ENCODE measurements around the gene NCF4.

Gene NCF4

DNA sequence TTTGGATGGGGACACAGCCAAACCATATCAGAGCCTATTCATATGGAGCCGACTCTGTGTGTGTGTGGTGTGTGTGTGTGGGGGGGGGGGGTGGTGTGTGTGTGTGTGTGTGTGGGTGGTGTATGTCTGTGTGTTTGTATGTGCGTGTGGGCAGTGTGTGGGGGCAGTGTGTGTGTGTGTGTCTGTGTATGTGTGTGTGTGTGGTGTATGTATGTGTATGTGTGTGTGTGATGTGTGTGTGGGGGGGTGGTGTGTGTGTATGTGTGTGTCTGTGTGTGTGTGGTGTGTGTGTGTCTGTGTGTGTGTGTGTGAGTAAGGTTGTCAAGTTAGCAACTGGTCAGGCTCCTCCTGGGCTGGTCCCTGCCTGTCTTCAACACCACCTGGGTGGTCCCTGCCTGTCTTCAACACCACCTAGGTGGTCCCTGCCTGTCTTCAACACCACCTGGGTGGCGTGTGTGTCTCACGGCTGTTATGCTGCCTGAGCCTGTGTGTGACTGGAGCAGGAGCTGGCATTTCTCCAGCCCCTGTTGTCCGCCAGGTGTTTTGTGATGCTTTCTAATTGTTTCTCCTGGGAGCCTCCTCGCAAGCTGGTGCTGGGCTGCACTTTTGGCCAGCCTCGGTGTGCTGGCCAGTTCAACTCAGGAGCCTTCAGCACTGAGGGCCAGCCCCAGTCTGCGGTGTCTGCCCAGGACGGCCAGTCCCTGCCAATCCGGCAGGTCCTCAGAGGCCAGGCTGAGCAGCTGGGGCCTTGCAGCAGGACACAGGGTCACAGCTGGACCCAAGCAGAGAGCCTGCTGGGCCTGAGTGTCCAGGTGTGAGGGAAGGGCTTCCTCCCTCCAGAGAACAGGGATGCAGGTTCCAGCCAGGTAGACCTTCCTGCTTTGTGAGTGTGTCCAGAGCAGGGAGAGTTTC is 22.4 kb upstream of the NCF4 start:
- no peak for DNase-seq

- no peak for DNase-seq
These were observed 21.3 kb upstream of the NCF4 start for GRCh38 chr22:36839356-36840073.

GRCh38 chr22:36840106-36840505 is 20.7 kb upstream of the NCF4 start:
- no peak for DNase-seq

GRCh38 chr22:36846271-36846670 is 14.5 kb upstream of the NCF4 start:
- DNase-seq: no peak

DNA sequence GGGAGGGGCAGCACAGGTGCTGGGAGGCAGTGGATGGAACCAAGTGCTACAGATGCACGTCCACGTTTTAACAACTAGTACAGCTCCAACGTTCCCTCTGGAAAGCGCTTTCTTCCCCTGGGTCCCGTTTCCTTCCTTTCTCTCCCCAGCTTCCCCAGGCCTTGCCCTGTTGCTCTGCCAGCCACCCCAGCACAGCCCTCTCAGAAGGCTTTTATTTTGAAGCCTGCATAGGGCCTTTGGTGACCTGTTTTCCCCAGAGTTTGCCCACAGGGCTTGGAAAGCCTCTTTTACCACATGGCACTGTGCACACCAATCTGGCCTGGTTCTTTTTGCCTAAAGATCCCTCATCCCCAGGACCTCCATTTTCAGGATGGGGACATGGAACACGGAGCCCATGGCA is 13.9 kb upstream of the NCF4 start:
- no peak for DNase-seq

GRCh38 chr22:36850056-36850455 is 10.8 kb upstream of the NCF4 start:
- no peak for DNase-seq

- DNase-seq: no peak
These were observed 10.1 kb upstream of the NCF4 start for GRCh38 chr22:36850682-36851081.

DNA sequence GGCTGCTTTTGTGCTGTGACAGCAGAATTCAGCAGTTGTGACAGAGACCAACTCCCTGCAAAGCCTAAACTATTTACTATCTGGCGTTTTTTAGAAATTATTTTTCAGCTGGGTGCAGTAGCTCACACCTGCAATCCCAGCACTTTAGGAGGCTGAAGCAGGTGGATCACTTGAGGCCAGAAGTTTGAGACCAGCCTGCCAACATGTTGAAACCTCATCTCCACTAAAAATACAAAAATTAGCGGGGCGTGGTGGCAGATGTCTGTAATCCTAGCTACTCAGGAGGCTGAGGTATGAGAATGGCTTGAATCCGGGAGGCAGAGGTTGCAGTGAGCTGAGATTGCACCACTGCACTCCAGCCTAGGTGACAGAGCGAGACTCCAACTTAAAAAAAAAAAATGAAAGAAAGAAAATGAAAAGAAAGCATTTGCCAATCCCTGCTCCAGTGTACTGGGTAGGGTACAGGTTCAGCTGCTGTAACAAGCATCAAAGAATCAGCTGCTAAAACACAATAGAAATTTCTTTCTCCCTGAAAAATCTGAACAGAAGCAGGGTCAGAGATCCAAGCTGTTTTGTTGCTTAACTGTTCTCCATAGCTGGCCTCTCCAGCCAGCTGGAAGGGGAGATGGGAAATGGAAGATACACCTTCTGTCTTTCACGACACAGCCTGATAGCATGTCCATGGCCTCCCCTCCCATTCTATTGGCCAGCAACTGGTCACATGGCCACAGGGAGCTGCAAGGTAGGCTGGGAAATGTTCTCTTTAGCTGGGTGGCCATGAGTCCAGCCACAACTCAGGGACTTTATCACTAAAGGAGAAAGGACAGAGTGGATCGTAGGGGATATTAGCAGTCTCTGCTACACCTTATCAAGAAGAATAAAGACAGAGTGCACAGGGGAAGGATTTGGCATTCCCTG is 8.5 kb upstream of the NCF4 start:
- DNase-seq: no peak

GRCh38 chr22:36853407-36854099 is 7.3 kb upstream of the NCF4 start:
- DNase-seq: no peak

GRCh38 chr22:36855478-36855877 is 5.3 kb upstream of the NCF4 start:
- no peak for DNase-seq

DNA sequence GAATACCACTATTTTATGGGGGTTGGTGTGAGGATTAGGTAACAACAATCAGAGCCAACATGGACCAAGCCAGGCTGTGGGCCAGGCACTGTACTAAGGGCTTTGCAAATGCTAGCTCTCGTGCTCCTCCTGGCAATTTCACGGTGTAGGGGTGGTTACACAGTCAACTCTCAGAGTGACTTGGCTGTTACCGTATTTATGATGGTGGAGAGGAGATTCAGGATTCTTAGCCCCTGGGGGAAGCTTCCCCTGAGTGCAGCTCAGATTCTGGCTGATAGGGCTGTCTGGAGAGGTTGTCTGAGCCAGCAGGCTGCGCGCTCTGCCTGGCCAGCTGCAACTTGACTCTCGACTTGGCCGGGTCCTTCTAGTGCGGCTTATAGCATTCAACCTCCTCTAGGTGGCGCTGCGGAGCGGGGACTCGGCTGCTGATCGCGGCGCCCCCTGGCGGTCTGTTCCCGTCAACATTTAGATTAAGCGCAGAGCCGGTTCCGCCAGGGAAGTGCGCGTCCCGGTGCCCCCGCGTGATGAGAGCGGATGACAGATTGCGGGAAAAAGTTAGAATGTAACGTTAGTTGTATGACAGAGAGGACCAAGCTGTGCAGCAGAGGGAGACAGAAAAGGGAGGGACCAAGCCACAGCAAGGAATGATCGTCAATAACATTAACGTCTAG is 4.5 kb upstream of the NCF4 start:
- peak; percentile 48 for DNase-seq

- DNase-seq: no peak
These were observed 4.0 kb upstream of the NCF4 start for GRCh38 chr22:36856792-36857135.

GRCh38 chr22:36858156-36858555 is 2.6 kb upstream of the NCF4 start:
- no peak for DNase-seq

GRCh38 chr22:36858966-36859365 is 1.8 kb upstream of the NCF4 start:
- DNase-seq: no peak

DNA sequence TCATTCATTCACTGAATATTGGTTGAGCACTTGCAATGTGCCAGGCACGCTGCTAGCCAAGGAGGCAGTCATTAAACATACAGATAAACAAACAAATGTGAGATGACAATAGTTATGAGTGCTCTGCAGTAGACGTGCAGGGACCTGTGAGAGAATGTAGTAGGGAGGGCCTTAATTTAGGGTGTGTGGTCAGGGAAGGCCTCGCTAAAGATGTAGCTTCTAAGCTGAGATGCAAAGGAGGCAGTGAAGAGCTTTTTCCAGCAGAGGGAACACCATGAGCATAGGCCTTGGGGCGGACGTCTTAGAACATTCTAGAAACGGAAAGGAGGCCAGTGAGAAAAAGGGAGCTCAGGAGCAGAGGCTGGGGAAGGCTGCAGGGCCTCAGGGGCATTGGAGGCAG is 789 bp upstream of the NCF4 start:
- DNase-seq: no peak

- DNase-seq: no peak
These were observed 377 bp upstream of the NCF4 start for GRCh38 chr22:36860438-36860820.

DNA sequence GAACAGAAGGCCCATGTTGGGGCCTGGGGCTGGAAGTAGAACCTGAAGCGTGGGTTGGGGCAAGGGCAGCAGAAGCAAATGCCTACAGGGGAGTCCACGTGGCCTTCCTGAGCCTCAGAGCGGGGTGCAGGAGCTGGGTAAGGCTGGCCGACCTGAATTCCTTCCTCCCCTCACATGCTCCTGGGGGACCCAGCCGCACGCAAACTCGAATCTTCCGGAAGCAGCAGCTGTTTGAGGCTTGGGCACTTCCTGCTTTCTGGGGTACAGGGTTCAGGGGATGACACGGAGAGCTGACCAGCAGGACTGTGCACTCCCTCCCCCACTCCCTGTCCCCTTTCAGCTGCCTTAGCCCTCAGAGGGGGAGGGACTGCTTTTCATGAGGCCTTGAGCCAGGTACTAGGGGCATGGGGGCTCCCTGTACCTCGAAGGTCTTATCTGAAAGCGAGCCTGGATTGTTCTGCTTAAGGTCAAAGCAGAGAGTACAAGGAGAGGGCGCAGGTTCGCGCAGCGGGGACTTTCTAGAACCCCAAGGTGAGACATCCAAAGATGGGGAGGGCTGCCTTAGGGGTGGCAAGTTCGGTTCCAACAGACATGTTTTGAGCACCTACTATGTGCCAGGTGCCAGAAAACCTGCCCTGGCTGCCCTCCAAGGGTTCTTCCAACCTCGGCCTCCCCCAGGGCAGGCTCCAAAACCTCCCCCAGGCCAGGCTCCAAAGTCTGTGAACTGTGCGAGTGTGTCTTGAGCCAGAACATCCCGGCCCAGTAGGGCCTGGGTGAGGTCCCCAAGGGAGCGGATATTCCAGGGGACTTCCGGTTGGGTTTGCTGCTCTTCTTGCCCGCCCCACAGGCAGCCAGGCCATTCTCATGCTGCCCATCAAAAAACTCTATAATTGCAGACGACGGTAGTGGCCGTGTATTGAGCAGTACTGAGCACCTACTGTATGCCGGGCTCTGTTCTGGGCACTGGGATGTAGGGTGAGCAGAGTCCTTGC is 1.7 kb downstream of the NCF4 start:
- no peak for DNase-seq

DNA sequence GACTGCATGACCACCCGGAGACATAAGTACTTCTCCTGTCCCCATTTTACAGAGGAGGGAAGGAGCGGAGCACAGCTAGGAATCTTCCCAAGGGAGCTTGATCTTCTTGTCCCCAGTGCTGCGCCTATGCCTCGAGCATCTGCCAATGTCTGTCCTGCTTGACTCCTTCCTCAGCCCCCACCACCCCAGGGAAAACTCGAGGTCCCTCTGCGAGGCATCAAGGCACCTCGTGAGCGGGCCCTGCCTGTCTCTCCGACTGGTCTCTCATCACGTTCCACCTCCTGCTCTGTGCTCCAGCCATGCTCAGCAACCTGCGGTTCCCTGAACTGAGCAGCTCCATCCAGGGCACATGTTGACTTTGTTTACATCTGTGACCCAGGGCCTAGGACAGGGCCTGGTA is 2.5 kb downstream of the NCF4 start:
- DNase-seq: no peak

DNA sequence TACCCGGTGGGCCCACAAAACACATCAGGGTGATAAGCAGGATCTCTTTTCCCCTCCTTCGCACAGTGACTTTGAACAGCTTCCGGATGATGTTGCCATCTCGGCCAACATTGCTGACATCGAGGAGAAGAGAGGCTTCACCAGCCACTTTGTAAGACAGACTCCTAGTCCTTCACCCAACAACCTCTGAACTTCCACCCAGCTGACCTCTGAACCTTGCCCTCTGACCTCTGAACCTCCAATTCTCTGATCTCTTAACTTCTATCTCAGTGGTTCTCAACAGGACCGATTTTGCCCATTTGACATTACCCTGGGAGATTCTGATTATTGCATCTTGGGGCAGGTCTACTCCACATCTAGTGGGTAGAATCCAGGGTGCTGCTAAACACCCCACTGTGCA is 3.2 kb downstream of the NCF4 start:
- DNase-seq: no peak

DNA sequence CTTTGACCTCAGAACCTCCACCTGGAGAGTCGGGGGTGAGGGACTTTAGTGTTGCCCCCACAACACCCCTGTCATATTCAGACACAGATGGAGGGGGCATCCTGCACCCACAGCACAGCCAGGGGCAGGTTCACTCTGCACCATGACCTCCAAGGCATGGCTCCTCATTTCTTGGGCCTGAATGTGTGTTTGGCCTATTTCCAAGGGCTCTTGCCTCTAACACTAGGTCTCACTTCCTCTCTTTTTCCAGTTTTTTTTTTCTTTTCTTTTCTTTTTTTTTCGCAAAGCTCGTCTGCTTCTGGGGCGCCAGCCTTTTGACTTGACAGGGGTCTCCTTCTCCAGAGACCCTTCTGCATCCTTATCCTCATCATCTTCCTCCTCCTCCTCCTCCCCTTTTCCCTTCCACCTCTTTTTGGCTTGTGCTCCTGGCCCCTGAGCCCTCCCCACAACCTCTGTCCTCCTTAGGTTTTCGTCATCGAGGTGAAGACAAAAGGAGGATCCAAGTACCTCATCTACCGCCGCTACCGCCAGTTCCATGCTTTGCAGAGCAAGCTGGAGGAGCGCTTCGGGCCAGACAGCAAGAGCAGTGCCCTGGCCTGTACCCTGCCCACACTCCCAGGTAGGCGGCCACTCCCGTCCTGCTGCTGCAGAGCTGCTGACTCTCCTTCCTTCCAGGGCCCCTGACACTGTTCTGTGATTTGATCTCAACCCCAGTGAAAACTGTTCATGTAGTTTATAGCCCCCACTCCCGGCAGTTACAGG is 3.8 kb downstream of the NCF4 start:
- no peak for DNase-seq

Measured in DMS79 (cell line).